Lower lobe of right lung (tissue), 2 donors: ENCODE data around the gene BMPR2. TPM values are rescaled to one million over a fixed set of nuclear protein-coding genes. Genes with fewer than 3 reads are reported as not detected.
"Not testable (repeated sequence)": the region's sequence is repeated elsewhere in the genome, so short reads cannot be mapped to it uniquely, and the experiment has no call there.

ENCODE experiments used
- ATAC-seq, 2 donors: fragments of 200-7000 bp; cut with Tn5 transposase; one replicate each; pipeline ENCODE4 v1.9.1; 2020 to 2022; ENCODE audit warnings: mild to moderate bottlenecking in 2 of 2, moderate library complexity in 2 of 2
- DNase-seq: peaks from one replicate; pipeline ENCODE4 v3.0.0-alpha.2; 2020
- H3K27ac ChIP-seq: fragments of 200-600 bp; one replicate; pipeline ENCODE4 v1.8.0; 2022
- H3K27me3 ChIP-seq: fragments of 200-600 bp; one replicate; pipeline ENCODE4 v1.8.0; 2022; ENCODE audit warnings: low read depth
- H3K36me3 ChIP-seq: fragments of 200-600 bp; one replicate; pipeline ENCODE4 v1.8.0; 2022; ENCODE audit warnings: mild to moderate bottlenecking
- H3K4me1 ChIP-seq: fragments of 200-600 bp; one replicate; pipeline ENCODE4 v1.8.0; 2022
- H3K4me3 ChIP-seq: fragments of 200-600 bp; one replicate; pipeline ENCODE4 v1.8.0; 2022; ENCODE audit warnings: mild to moderate bottlenecking
- H3K9me3 ChIP-seq: fragments of 200-600 bp; one replicate; pipeline ENCODE4 v1.8.0; 2022
- intact Hi-C: fragments of 100-400 bp; cut with DNase I; formaldehyde crosslinking; loops from one replicate; pipeline ENCODE4 v1.11.0; 2022
- total RNA-seq: library from RNA; stranded (reverse); fragmentation: NEBNext Ultra II Directional; extraction: Animal tissue kit (Norgen Biotek cat#: 25700); gene quantifications from one replicate; pipeline ENCODE4 v1.2.1, GENCODE V29; 2021
- TF ChIP-seq, protein P1 (sequence below): fragments of 200-600 bp; IDR thresholded peaks from one replicate; pipeline ENCODE4 v1.8.0; 2022; ENCODE audit warnings: antibody characterized with exemption, mild to moderate bottlenecking
- donor health status: DM: no; HTN: yes; CAD: no; lungs with severe emphysema.

The BMPR2 gene
- total RNA-seq, 1 donor from 2014 or later = 137 TPM

- intact Hi-C loops = no loop called here
Measured at GRCh38 chr2:202339071-202339870, 36.9 kb upstream of the BMPR2 start.

DNA sequence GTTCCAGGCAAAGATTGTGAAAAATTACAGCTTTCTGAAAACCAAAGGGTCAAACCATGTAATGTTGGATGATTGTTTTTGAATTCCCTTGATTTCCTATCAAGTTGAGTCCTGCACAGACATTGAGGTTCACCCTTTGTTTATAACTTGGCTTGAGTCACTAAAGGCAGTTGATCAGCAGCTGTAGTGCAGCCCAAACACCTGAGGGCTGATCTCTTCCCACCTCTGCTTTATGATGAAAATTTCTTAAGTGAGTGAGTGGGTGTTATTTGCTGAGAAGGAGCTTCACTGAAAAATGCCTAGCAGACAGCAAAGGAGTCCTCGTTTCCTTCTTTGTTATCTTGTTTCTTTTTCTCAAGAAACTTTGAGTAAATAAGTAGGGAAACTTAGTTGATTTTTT is 31.9 kb upstream of the BMPR2 start:
- H3K9me3 ChIP-seq = no peaks in the 10 kb centered on the region
- no peak overlapping the region for H3K4me3 ChIP-seq
- no peak for DNase-seq
- H3K4me1 ChIP-seq = no peaks in the 10 kb centered on the region
- no peak overlapping the region for H3K27ac ChIP-seq
- no peak for ATAC-seq
- TF ChIP-seq, protein P1, sequence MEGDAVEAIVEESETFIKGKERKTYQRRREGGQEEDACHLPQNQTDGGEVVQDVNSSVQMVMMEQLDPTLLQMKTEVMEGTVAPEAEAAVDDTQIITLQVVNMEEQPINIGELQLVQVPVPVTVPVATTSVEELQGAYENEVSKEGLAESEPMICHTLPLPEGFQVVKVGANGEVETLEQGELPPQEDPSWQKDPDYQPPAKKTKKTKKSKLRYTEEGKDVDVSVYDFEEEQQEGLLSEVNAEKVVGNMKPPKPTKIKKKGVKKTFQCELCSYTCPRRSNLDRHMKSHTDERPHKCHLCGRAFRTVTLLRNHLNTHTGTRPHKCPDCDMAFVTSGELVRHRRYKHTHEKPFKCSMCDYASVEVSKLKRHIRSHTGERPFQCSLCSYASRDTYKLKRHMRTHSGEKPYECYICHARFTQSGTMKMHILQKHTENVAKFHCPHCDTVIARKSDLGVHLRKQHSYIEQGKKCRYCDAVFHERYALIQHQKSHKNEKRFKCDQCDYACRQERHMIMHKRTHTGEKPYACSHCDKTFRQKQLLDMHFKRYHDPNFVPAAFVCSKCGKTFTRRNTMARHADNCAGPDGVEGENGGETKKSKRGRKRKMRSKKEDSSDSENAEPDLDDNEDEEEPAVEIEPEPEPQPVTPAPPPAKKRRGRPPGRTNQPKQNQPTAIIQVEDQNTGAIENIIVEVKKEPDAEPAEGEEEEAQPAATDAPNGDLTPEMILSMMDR = no peak
- no peaks in the 10 kb centered on the region for H3K27me3 ChIP-seq
- H3K36me3 ChIP-seq = no peaks in the 10 kb centered on the region
- intact Hi-C loops = no loop called here

More at GRCh38 chr2:202339071-202339870, 36.9 kb upstream of the BMPR2 start:
- H3K9me3 ChIP-seq = no peaks in the 10 kb centered on the region
- DNase-seq (no peak), ATAC-seq (no peak)
- H3K27ac ChIP-seq = no peak overlapping the region
- no peak overlapping the region for H3K4me3 ChIP-seq
- TF ChIP-seq, protein P1 = no peak
- no peaks in the 10 kb centered on the region for H3K27me3 ChIP-seq
- H3K36me3 ChIP-seq = no peaks in the 10 kb centered on the region
- H3K4me1 ChIP-seq = no peaks in the 10 kb centered on the region

- no peaks in the 10 kb centered on the region for H3K36me3 ChIP-seq
- no peaks in the 10 kb centered on the region for H3K4me1 ChIP-seq
- no peak overlapping the region for H3K27ac ChIP-seq
- TF ChIP-seq, protein P1 = no peak
- H3K27me3 ChIP-seq = no peaks in the 10 kb centered on the region
- DNase-seq (no peak), ATAC-seq (no peak)
- no peak overlapping the region for H3K4me3 ChIP-seq
- H3K9me3 ChIP-seq = no peaks in the 10 kb centered on the region
- intact Hi-C loops = no loop called here
Measured at GRCh38 chr2:202346180-202346579, 29.9 kb upstream of the BMPR2 start.

- intact Hi-C loops = no loop called here
- ATAC-seq (no peak), DNase-seq (no peak)
- TF ChIP-seq, protein P1 = no peak
- no peaks in the 10 kb centered on the region for H3K27me3 ChIP-seq
- no peaks in the 10 kb centered on the region for H3K9me3 ChIP-seq
- no peaks in the 10 kb centered on the region for H3K4me1 ChIP-seq
- H3K36me3 ChIP-seq = no peaks in the 10 kb centered on the region
- no peak overlapping the region for H3K27ac ChIP-seq
- H3K4me3 ChIP-seq = no peak overlapping the region
Measured at GRCh38 chr2:202353430-202353829, 22.7 kb upstream of the BMPR2 start.

DNA sequence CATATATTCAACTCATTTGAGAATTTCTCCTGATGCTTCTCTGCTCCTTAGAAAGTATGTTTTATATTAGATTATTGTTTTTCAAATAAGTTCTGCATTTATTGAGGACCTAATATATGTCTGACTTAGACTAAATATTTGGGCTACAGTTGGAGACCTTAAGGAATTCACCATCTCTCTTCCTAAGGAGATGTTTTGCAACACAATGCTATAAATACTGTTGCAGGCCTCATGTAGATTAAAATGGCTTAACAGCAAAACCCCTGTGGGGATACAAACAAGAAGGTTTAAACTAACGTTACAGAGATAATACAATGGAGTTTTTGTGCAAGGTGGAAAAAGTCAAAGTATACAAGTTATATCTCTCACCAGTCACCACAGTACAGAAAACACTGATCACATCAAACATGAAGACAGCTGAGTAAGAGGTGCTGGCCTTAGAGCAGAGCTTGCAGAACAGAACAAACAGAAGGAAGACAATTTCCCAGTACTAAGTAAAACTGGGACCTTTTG is 20.1 kb upstream of the BMPR2 start:
- no peak overlapping the region for H3K27ac ChIP-seq
- no peaks in the 10 kb centered on the region for H3K4me1 ChIP-seq
- DNase-seq (no peak), ATAC-seq (no peak)
- H3K4me3 ChIP-seq = no peak overlapping the region
- H3K27me3 ChIP-seq = no peaks in the 10 kb centered on the region
- intact Hi-C loops = no loop called here
- H3K9me3 ChIP-seq = no peaks in the 10 kb centered on the region
- TF ChIP-seq, protein P1 = no peak
- H3K36me3 ChIP-seq = no peaks in the 10 kb centered on the region

GRCh38 chr2:202358924-202359323 is 17.2 kb upstream of the BMPR2 start:
- H3K27ac ChIP-seq, H3K9me3 ChIP-seq, ATAC-seq, H3K4me3 ChIP-seq, H3K4me1 ChIP-seq, DNase-seq, intact Hi-C loops, H3K27me3 ChIP-seq, H3K36me3 ChIP-seq: not testable (repeated sequence)
